Heart right ventricle (tissue), 16 donors: ENCODE data around the gene PXDC1. TPM values are rescaled to one million over a fixed set of nuclear protein-coding genes. Genes with fewer than 3 reads are reported as not detected.

Source experiments
- ATAC-seq, 8 donors: fragments of 200-7000 bp; cut with Tn5 transposase; one replicate each; pipeline ENCODE4 v1.9.1; 2020; ENCODE audit warnings: mild to moderate bottlenecking in 8 of 8, moderate library complexity in 8 of 8, moderate number of reproducible peaks in 1 of 8
- DNase-seq, 2 donors: peaks; one replicate each; pipeline ENCODE4 v3.0.0-alpha.2; 2020
- H3K27ac ChIP-seq, 10 donors: fragments of 200-600 bp; sonication (generic) in 2 of 10; one replicate each; pipeline versions ENCODE4 v1.5.0 to v1.8.0; 2020 to 2022; ENCODE audit warnings: mild to moderate bottlenecking in 3 of 10
- H3K27me3 ChIP-seq, 7 donors: fragments of 200-600 bp; one replicate each; pipeline ENCODE4 v1.8.0; 2021 to 2022; ENCODE audit warnings: mild to moderate bottlenecking in 2 of 7
- H3K36me3 ChIP-seq, 9 donors: fragments of 200-600 bp; sonication (generic) in 1 of 9; one replicate each; pipeline versions ENCODE4 v1.5.0 to v1.8.0; 2020 to 2022; ENCODE audit warnings: mild to moderate bottlenecking in 2 of 9
- H3K4me1 ChIP-seq, 9 donors: fragments of 200-600 bp; sonication (generic) in 1 of 9; one replicate each; pipeline versions ENCODE4 v1.5.0 to v1.8.0; 2020 to 2022; ENCODE audit warnings: mild to moderate bottlenecking in 4 of 9
- H3K4me3 ChIP-seq, 10 donors: fragments of 200-600 bp; sonication (generic) in 2 of 10; one replicate each; pipeline versions ENCODE4 v1.5.0 to v1.8.0; 2020 to 2022; ENCODE audit warnings: mild to moderate bottlenecking in 7 of 10, moderate library complexity in 2 of 10
- H3K9me3 ChIP-seq, 11 donors: fragments of 200-600 bp in 10 of 11; sonication (generic) in 2 of 11; one replicate each; pipeline versions ENCODE4 v1.5.0 to v1.8.0; 2013 to 2022; ENCODE audit warnings: mild to moderate bottlenecking in 2 of 11, control low read depth in 1 of 11, moderate library complexity in 1 of 11
- CTCF ChIP-seq, 9 donors: fragments of 200-600 bp; sonication (generic) in 2 of 9; IDR thresholded peaks; one replicate each; pipeline versions ENCODE4 v1.5.0 to v1.8.0; 2021 to 2022; ENCODE audit warnings: antibody characterized with exemption in 9 of 9, mild to moderate bottlenecking in 5 of 9, moderate library complexity in 1 of 9
- WGBS, 2 donors: extraction: QIAGEN DNeasy Blood & Tissue Kit; methylation state at CpG; one replicate each; pipeline ENCODE4 v1.1.7; 2013; ENCODE audit warnings: inconsistent platforms in 1 of 2; 5-methylcytosine and 5-hydroxymethylcytosine counted together
- intact Hi-C, 10 donors: fragments of 100-400 bp; cut with DNase I; formaldehyde crosslinking; loops; one replicate each; pipeline versions ENCODE4 v1.11.1 to v1.14.2; 2022
- polyA plus RNA-seq, 2 donors: library from polyadenylated mRNA; stranded (reverse); fragments of 200-250 nt; gene quantifications; one replicate each; pipeline ENCODE4 v1.2.3, GENCODE V29; 2013
- total RNA-seq, 10 donors: library from RNA; stranded (reverse); fragmentation: NEBNext Ultra II Directional in 3 of 10; extraction: Animal tissue kit (Norgen Biotek cat#: 25700) in 3 of 10; gene quantifications; one replicate each; pipeline versions ENCODE4 v1.2.1 to v1.2.4, GENCODE V29; 2021 to 2023
- donor health status: Arrhythmogenic right ventricular cardiomyopathy.
- donor health status: ischemic (EF 13 %, LVEDD 7.1; RV severe dilation, severe dysfunction).
- donor health status: healthy with polysubstance abuse.
- donor health status: DM: no; HTN: yes; CAD: no.
- donor health status: DM: no; HTN: no; CAD: no.
- donor health status: ischemic (EF 25% LVEDD 6.9; RV normal size, moderate dysfunction).
- donor health status: ischemic (EF 25% LVEDD 5.7; RV mildly dilated, moderate dysfunction).
- donor health status: healthy.
- donor health status: DM: yes; HTN: yes; CAD: no.
- donor health status: Ischemic cardiomyopathy.
- donor health status: ischemic (EF 35%, LVEDD 5.7; RV mildly dilated, moderate dysfunction).
- donor health status: nonischemic (EF 11% LVEDD 7.7; RV severe dilation, severe dysfunction).
- donor health status: DM: yes; HTN: yes; CAD: no.
- donor health status: PGD.
- donor health status: ischemic (EF 29% LVEDD 5.4; RV normal size, mild dysfunction).
- donor health status: nonischemic (EF 23%, LVEDD 6.1; RV moderate dilation, normal function).

PXDC1 gene
- total and polyA plus RNA-seq, 12 donors, result 11.3 to 69.9 (median 21.7) TPM

- ATAC-seq (no peak), DNase-seq (no peak)
- Histone ChIP-seq H3K27ac (no peak overlapping the region), H3K36me3 (peaks cover 0 to 35% (median 15%) of the 10 kb centered on the region in 9 donors), H3K27me3 (no peaks in the 10 kb centered on the region), H3K4me3 (no peak overlapping the region), H3K4me1 (peaks cover 3 to 22% (median 18%) of the 10 kb centered on the region in 9 donors), H3K9me3 (peaks cover 0 to 6% (median 0%) of the 10 kb centered on the region in 11 donors)
- no peak for TF ChIP-seq CTCF (IDR thresholded peaks at IDR 0.05)
- 91 to 94% methylated on average over 5 of the region's 5 CpGs for WGBS, 2 donors
- intact Hi-C loops, result no loop called here
These were observed 33.1 kb downstream of the PXDC1 start for GRCh38 chr6:3718407-3718806.

- peaks cover 0 to 6% (median 0%) of the 10 kb centered on the region in 11 donors for H3K9me3 ChIP-seq
- TF ChIP-seq CTCF (IDR thresholded peaks at IDR 0.05), result no peak
- no peaks in the 10 kb centered on the region for H3K4me1 ChIP-seq
- peaks cover 0 to 7% (median 0%) of the 10 kb centered on the region in 9 donors for H3K36me3 ChIP-seq
- DNase-seq (no peak), ATAC-seq (no peak)
- H3K4me3 ChIP-seq, result no peak overlapping the region
- H3K27me3 ChIP-seq, result no peaks in the 10 kb centered on the region
- intact Hi-C loops, result no loop called here
- WGBS, 2 donors, result 0 to 51% methylated on average over 1 of the region's 1 CpG
- no peak overlapping the region for H3K27ac ChIP-seq
These were observed 36.2 kb downstream of the PXDC1 start for GRCh38 chr6:3715285-3715684.

- Histone ChIP-seq H3K9me3 (peaks cover 0 to 6% (median 0%) of the 10 kb centered on the region in 11 donors), H3K27ac (no peak overlapping the region), H3K4me3 (no peak overlapping the region), H3K36me3 (peaks cover 0 to 7% (median 0%) of the 10 kb centered on the region in 9 donors), H3K27me3 (no peaks in the 10 kb centered on the region), H3K4me1 (no peaks in the 10 kb centered on the region)
- TF ChIP-seq CTCF (IDR thresholded peaks at IDR 0.05), result no peak
- WGBS, 2 donors, result 91 to 92% methylated on average over 1 of the region's 1 CpG
- intact Hi-C loops, result no loop called here
- DNase-seq, result no peak
- no peak for ATAC-seq
These were observed 36.7 kb downstream of the PXDC1 start for GRCh38 chr6:3714768-3715167.

GRCh38 chr6:3714111-3714510, 37.4 kb downstream of the PXDC1 start:
- H3K4me1 ChIP-seq, result no peaks in the 10 kb centered on the region
- peaks cover 0 to 6% (median 0%) of the 10 kb centered on the region in 11 donors for H3K9me3 ChIP-seq
- WGBS, 2 donors, result 94 to 95% methylated on average over 4 of the region's 4 CpGs
- TF ChIP-seq CTCF (IDR thresholded peaks at IDR 0.05), result no peak
- intact Hi-C loops, result no loop called here
- no peak overlapping the region for H3K27ac ChIP-seq
- no peak for DNase-seq
- no peak overlapping the region for H3K4me3 ChIP-seq
- H3K36me3 ChIP-seq, result peaks cover 0 to 3% (median 0%) of the 10 kb centered on the region in 9 donors
- no peaks in the 10 kb centered on the region for H3K27me3 ChIP-seq
- no peak for ATAC-seq
